ENCODE results near the gene ZNF747.
A peak's percentile ranks its signal among the peaks of the same experiment; 100 is the strongest.
"Not testable (repeated sequence)": the region's sequence is repeated elsewhere in the genome, so short reads cannot be mapped to it uniquely, and the experiment has no call there.

ZNF747 gene

DNA sequence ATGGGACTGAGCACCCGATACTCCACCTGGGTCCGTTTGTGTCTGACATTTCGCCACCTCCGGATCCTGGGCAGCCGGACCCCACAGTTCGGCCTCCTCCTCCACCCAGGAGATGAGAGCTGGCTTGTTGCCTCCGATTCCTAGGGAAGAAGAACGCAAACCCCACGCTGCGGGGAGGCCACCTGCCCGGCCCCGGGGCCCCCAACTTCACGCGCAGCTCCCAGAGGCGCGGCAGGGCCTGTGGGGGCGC, 23.0 kb upstream of the ZNF747 start:
- DNase-seq, result peak; percentile 40

DNA sequence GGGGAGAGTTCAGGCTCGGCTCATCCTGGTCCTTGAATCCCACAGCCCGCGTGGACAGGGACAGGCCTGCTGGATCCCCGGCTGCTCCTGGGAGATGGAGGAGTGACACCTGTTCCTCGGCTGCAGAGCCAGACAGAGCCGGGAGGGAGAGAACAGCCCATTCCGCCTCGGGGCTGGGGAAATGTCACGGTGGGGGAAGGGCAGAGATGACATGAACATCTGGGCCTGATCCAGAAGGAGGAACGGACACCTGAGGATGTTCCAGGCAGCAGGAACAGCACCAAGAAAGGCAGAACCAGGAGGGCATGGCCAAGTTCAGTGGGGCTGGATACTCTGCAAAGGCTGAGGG, 21.4 kb upstream of the ZNF747 start:
- DNase-seq, result no peak

DNA sequence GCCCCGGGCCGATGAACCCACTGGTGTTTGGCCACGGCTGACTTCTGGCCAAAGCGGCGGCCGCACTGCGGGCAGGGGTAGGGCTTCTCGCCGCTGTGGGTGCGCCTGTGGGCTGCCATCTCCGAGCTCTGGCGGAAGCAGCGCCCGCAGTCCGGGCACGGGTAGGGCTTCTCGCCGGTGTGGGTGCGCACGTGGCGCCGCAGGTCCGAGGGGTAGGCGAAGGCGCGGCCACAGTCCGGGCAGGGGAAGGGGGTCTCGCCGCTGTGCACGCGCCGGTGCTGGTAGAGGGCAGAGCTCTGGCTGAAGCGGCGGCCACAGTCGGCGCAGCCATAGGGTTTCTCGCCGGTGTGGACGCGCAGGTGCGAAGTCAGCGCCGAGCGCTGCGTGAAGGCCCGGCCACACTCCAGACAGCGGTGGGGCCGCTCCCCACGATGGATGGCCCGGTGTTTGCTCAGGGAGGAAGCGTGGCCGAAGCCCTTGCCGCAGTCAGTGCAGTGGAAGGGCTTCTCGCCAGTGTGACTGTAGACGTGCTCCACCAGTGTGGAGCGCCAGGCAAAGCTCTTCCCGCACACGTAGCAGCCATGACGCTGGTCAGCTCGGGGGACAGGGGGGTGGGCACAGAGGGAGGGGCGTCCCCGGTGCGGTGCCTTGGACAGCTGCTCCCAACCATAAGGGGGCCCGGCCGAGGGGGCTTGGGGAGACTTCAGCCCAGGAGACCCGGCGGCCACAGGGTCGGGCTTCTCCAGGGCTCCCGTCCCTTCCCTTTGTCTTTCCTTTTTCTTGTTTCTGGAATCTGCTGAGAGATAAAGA, 20.9 kb upstream of the ZNF747 start:
- no peak for DNase-seq

DNA sequence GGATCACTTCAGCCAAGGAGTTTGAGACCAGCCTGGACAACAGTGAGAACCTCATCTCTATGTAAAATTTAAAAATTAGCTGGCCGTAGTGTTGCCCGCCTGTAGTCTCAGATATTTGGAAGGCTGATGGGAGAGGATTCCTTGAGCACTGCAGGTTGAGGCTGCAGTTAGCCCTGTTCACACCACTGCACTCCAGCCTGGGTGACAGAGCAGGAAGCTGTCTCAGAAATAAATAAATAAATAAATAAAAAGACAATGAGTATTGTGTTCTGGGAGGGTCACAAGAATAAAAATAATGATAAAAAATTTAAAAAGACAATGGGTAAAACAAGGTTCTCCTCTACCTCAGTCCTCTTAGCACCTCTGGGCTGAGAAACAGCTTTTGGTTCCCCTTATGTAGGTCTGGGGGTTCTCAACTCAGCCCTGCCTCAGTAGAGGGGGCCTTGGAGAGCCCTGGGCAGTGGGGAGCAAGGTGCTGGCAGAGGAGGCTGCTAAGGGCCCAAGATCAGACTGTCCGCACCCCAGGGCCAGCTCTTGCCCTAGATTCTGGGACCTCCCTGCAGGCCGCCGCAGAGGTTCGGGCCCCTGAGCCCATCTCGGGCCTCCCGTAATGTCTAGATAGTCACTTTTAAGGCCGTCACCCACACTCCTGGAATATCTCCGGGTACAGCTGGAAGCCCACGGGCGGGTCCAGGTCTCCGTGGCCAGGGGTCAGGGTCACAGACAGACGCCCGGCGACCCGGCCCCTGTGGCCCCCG, 20.1 kb upstream of the ZNF747 start:
- no peak for DNase-seq

- no peak for DNase-seq
These were observed 18.8 kb upstream of the ZNF747 start for GRCh38 chr16:30553393-30553899.

DNA sequence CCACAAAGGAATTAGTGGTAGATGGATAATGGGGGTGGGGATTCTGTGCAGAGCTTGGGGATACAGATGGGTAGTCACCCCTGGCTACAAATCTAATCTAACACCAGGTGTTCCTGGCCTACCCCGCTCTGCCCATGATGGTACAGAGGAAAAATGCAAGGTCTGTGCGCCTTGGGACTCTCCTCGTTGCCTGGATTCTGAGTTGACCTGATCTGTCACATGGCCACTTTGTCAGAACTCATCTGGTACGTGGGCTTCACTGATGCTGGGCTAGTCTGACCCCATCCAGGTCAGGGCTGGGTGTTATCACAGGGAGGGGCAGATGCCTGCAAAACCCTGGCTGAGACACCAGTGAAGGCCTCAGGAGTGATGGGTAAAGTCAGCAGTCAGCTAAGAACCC, 18.3 kb upstream of the ZNF747 start:
- DNase-seq, result no peak

DNA sequence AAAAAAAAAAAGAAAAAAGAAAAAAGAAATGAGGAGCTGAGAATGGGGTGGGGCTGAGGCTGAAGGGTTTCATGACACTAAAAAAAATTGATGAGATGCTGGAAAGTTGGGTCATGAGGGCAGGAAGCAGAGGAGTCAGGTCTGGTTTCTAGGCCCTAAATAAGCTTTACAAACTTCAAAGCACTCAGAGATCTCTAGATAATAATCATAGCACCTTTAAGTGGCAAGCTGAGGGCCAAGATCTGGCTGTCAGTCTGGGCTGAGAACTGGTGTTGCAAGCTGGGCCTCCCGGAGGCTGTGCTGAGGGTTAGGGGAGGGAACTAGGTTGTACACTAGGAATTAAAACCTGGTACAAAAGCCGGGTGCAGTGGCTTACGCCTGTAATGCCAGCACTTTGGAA, 17.1 kb upstream of the ZNF747 start:
- DNase-seq, result peak; percentile 68

GRCh38 chr16:30548416-30549253, 14.0 kb upstream of the ZNF747 start:
- DNase-seq, result no peak

GRCh38 chr16:30546115-30546514, 11.5 kb upstream of the ZNF747 start:
- no peak for DNase-seq

- DNase-seq, result no peak
These were observed 8.4 kb upstream of the ZNF747 start for GRCh38 chr16:30543067-30543466.

- DNase-seq, result no peak
These were observed 7.1 kb upstream of the ZNF747 start for GRCh38 chr16:30541502-30542329.

- DNase-seq, result not testable (repeated sequence)
These were observed 6.3 kb upstream of the ZNF747 start for GRCh38 chr16:30540916-30541464.

- not testable (repeated sequence) for DNase-seq
These were observed 5.4 kb upstream of the ZNF747 start for GRCh38 chr16:30539986-30540526.

DNA sequence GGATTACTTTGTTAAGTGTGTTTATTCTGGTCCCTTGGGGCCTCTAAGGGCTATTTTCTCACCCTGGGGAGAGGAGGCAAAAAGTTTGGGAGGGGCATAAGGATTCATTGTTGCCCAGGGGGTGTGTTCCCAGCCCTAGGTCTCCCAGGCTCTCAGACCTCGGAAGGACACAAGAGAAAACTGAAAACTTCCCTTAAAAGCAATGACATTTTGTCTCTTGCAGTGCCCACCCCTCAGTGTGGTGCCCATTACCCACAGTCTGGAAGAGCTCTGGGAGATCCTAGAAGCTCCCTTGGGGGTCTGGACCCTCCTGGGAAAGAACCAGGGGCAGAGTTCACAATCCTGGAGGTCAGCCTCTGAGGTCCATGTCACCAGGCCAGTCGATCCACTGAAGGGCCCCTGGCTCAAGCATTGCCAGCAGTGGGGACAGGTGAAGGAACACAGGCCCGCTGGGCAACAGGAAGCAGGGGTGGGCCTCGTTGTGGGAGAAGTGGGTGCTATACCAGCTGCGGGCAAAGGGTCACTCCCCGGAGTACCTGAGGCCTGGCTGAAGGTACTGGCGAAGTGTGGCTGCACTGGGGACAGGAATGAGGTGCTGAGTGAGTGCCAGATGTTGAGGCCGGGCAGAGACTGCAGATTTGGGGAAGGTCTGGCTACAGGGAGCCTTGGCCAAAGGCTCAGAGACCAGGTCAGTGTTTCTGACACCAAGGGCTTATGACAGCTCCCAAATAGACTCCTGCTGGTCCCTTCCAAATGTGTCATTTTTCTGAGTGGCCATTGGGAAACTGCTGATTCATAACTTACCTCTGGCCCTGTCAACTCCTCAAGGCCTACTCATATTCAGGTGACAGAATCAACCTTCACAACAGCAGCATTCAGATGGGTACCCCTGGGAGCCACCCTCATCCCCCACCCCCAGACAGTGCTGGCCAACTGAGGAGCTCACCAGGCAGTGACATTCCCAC, 4.6 kb upstream of the ZNF747 start:
- no peak for DNase-seq

- DNase-seq, result not testable (repeated sequence)
These were observed 1.9 kb upstream of the ZNF747 start for GRCh38 chr16:30536391-30537024.

DNA sequence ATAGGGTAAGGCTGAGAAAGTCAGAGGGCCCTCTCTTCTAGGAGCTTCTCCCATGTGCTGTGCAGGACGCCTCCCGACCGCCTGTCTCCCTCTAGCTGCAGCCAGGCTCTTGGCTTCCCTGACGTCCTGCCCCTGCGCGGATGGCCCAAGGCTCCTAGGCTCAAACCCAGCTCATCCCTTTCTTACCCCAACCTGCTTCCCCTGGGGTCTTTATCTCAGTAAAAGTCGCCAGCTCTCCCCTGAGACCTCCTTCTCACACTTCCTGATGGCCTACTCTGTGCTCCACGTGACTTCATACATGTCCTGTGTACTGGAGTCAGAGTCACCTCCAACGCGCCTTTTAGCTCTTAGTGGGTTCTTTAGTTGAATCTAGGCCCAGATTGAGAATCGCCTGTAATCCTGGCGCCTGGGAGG, 1.1 kb upstream of the ZNF747 start:
- peak; percentile 46 for DNase-seq

- peak; percentile 27 for DNase-seq
These were observed 583 bp upstream of the ZNF747 start for GRCh38 chr16:30535106-30535776.

DNA sequence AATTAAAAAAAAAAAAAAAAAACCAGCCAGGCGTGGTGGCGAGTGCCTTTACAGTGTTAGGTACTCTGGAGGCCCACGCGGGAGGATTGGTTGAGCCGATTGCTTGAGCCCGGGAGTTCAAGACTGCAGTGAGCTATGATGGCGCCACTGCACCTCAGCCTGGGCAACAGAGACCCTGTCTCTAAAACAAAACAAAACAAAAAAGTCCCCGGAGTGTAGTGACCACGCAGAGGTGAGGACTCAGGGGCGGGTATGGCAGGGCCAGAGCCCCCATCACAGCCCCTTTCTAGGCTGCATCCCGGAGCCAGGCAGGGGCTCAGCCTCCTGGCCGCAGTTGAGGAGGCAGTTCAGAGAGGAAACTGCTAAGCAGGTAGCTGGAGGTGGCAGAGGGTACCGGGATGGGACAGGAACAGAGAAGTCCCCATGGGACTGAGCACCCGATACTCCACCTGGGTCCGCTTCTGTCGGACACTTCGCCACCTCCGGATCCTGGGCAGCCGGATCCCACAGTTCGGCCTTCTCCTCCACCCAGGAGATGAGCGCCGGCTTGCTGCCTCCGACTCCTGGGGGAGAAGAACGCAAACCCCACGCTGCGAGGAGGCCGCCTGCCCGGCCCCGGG, 800 bp downstream of the ZNF747 start:
- no peak for DNase-seq

DNA sequence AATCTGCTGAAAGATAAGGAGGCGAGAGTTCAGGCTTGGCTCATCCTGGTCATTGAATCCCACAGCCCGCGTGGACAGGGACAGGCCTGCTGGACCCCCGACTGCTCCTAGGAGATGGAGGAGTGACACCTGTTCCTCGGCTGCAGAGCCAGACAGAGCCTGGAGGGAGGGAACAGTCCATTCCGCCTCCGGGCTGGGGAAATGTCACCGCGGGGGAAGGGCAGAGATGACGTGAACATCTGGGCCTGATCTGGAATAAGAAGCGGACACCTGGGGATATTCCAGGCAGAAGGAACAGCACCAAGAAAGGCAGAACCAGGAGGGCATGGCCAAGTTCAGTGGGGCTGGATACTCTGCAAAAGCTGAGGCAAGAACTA, 1.5 kb downstream of the ZNF747 start:
- no peak for DNase-seq
